Right ventricle myocardium superior (tissue), 1 donor: ENCODE data around the gene FSHR. TPM values are rescaled to one million over a fixed set of nuclear protein-coding genes. Genes with fewer than 3 reads are reported as not detected.

Source experiments
- ATAC-seq: fragments of 200-7000 bp; cut with Tn5 transposase; one replicate; pipeline ENCODE4 v1.9.1; 2020; ENCODE audit warnings: mild to moderate bottlenecking; ENCODE audit not compliant: poor library complexity
- DNase-seq: peaks from one replicate; pipeline ENCODE4 v3.0.0-alpha.2; 2020
- intact Hi-C: fragments of 100-400 bp; cut with DNase I; formaldehyde crosslinking; loops from one replicate; pipeline ENCODE4 v1.11.2; 2022
- total RNA-seq: library from RNA; stranded (reverse); fragmentation: NEBNext Ultra II Directional; extraction: Animal tissue kit (Norgen Biotek cat#: 25700); gene quantifications from one replicate; pipeline ENCODE4 v1.2.1, GENCODE V29; 2021
- donor health status: DM: no; HTN: yes; CAD: no; lungs with severe emphysema.

The FSHR gene
- total RNA-seq, 1 donor from 2014 or later = 0.46 TPM

DNA sequence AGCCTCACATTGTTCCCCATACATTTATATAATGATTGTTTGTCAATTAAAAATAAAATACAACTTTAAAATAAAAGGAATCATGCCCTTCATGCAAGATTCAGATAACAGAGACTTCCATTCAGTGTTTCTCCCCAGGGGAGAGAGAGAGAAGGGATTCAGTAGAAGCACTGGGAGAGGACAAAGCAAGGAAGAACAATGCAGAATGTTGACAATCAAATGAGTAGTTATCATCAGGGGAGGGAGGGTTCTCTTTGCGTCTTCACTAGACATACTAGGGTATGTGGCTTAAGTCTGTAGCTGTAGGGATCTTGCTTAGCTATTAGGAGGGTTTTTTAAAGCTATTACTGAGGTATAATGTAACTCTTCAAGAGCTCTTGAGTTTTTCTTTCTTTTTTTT is 30.7 kb downstream of the FSHR start:
- no peak for DNase-seq
- intact Hi-C loops = no loop called here
- ATAC-seq = no peak

DNA sequence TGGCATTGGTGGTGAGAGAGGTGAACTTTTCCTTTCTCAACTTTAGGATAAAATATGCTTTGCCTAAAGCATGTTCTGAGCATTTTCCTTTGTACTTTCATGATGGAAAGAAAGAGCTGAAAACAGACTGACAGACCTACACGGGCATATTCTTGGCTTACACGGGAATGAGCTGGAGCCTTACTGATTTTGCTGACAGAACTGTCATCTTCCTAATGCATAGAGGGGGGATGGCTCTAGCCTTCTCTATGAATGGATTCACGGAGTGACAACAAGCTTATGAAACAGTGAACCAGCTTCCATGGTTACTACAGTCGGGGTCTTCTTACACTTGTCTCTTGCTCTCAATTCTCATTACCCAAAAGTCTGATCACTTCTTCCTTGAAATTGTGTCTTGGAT is 32.2 kb downstream of the FSHR start:
- intact Hi-C loops = no loop called here
- DNase-seq (no peak), ATAC-seq (no peak)

DNA sequence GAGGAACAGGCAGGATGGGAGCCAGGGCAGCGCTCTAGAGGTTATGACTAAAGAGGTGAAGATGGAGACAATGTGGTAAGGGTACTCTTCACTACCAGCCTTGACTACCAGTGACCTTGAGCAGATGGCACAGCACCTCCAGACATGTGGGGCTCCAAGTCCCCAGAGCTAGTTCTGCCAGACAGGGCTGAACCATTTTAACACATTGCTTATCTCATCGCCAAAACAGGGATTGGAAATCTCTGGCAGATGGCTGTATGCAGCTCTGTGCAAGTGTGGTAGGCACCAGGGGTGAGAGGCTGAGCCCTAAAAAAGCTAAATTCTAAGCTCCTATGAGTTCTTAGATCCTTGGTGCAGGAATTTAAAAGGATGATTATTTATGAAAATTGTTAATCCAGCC is 41.3 kb downstream of the FSHR start:
- intact Hi-C loops = no loop called here
- DNase-seq (no peak), ATAC-seq (no peak)

DNA sequence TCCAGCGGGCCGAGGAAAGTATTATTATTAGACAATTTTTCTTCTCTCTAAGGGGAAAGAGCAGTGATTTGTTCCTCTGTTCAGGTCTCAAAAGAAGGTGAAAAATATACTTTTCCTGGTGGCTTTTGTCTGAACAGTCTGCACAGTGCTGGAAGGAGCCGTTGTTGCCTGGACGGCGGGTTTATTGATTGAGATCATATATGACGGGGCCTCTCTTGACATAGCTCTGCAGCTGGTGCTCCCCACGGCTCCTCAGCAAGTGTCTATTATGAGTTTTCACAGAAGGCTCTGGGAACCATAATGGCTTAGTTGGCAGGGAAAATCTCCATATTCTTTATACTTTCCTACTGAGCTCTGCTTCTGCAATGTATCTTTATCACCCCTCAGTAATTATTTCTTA is 42.9 kb downstream of the FSHR start:
- DNase-seq = no peak
- intact Hi-C loops = no loop called here
- no peak for ATAC-seq

DNA sequence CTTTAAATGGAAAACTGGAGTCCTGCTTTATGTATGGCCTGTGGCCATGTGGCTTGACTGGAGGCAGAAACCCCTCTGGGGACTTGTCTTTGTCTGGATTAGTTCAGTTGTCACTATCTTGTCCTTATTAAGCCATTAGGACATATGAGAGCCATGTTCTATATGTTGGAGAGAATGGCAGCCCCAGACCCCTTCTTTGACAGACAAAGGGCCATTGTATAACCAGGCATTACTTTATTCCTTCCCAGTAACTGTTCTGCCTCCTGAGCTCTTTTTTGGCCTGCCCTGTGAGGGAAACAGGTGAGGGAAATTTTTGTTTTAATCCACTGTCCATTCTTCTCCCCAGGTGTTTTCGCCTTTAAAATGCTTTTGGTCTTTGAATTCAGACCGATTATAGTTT is 43.3 kb downstream of the FSHR start:
- no peak for DNase-seq
- no peak for ATAC-seq
- intact Hi-C loops = no loop called here

DNA sequence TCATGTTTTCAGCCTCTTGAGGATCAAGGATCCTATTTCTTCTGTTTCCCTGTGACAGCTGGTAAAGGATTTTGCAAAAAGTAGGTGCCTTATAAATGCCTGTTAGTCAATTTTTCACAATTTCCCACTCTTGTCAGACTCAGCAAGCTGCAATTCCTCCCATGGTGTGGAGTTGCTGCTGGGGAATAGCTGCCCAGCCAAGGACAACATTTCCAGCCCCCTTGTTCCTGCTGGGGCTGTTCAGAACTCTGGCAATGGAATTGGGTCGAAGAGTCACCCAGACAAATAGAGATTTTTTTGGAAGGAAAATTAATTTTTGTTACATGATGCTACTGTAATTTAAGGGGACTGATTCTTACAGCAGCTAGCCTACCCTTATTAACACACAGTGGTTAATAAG is 43.7 kb downstream of the FSHR start:
- ATAC-seq (no peak), DNase-seq (no peak)
- intact Hi-C loops = no loop called here

DNA sequence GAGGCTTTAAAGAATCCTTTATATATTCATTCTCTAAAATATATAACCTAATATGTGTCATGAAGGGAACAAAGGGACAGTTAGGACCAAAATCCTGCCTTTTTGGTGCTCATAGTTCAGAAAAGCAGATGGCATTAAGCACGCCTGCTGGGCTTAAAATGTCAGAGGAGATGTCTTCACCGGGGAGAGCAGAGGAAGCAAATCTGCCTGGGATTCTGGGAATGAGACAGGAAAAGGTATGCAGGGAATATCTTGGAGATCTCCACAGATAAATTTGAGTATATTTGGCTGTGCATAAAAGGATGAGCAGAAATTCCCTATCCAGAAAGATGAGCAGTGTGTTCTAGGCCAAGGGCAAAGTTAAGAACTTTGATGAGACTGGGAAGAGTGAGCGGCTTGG is 45.5 kb downstream of the FSHR start:
- ATAC-seq (no peak), DNase-seq (no peak)
- intact Hi-C loops = no loop called here

DNA sequence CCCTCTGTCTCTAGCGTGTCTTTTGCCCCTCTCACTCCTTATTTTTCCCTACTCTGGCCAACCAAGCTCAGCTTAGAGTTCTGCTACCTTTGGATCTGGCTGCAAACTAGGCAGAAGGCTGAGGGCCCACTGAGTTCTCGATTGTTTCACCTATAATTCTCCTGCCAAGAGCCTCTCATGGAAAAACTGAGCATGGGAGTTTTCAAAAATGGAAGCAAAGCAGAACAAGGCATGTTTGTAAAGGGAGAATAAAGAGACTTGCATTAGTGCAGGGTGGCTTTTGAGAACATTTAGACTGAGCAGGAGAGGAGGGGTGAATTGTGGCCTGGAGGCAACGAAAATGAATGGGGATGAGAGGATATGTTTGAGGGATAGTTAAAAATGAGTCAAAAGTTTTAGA is 45.9 kb downstream of the FSHR start:
- DNase-seq (no peak), ATAC-seq (no peak)
- intact Hi-C loops = no loop called here

DNA sequence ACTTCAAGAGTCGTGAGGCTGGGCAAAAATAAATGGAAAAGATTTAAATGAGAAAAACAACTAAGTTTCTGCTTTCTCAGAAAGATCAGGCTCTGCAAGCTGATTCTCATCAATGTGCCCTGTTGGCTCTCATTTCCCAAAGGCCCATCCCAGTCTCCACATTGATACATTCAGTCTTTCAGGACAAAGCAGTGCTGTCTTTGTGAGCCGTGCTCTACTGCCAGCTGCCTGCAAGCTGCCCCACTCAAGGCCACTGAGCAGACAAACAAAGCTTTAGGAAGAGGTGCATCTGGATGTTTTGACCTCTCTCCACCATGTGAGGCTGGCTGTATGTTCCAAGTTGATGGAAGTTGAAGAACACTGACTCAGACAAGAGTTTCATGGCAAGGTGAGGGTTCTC is 48.8 kb downstream of the FSHR start:
- ATAC-seq = no peak
- intact Hi-C loops = no loop called here

DNA sequence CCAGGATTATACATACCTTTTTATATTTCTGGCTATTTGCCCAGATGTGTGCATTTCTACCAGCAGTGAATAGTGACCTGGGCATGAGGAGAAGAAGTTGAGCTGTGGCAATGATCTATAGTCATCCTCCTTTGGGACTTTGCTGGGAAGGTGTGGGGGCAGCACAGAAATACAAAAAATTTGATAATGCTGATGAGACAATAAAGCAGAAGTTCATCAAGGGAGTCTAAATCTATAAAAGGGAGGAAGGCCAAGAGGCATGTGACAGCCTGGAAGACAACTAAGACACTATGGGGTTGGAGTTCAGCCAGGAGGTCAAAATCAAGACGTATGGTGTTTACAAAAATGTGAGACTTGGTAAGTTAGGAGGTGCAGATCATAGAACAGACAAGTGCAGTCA is 52.2 kb downstream of the FSHR start:
- ATAC-seq = no peak
- no peak for DNase-seq
- intact Hi-C loops = no loop called here

More for the DNA sequence above, 48.8 kb downstream of the FSHR start:
- no peak for DNase-seq

DNA sequence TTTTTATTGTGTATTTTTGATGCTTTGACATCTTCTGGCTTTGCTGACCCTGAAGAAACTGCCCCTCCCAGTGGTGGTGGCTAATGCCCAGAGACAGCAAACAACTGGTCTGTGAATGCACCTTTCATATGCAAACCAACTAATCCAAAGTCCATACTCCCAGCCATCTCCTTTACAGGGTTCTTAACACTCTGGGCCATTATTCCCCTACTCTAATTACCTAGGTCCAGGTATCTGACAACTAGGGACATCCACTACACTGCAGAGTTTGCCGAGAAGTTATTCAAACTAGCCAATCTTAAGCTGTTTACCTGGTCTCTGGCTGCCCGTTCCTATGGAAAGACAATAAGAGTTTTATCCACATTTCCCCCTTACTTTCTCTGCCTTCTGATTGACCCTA is 73.6 kb downstream of the FSHR start:
- intact Hi-C loops = no loop called here
- DNase-seq = no peak
- no peak for ATAC-seq

DNA sequence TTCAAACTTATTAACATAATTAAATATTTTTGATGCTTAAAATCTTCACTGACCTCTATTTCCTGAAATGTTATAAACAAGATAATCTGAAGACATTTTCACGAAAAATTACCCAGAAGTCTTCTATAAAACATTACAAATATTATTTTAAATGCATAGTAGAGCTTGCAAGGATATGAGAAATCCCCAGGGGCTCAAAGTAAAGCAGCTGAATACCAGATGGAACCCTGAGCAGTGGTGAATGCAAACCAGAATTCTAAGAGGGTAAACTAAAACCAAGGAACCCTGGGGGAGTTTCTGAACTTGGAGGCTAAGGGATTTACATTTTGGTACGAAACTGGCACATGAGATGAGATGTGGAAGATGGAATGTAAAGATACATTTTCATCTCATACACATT is 83.6 kb downstream of the FSHR start:
- intact Hi-C loops = no loop called here
- no peak for ATAC-seq
- DNase-seq = no peak

DNA sequence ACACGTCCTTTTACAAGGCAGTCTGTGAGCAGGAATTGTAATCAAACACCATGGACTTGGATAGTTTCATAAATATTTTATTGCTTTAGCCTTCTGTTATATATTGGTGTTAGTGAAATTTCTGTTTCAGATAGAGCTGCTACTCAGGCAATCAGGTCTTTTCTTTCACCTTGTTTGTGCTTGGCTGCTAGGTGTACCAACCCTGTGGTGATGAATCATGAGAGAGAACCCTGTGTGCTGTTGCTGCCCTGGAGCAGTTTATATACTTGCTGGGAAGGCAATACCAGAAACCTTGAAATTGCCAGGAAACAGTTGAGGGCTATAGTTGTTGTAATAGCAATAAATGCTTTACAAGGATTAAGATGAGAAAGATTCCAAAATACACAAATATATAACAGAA is 84.5 kb downstream of the FSHR start:
- intact Hi-C loops = no loop called here
- ATAC-seq (no peak), DNase-seq (no peak)

DNA sequence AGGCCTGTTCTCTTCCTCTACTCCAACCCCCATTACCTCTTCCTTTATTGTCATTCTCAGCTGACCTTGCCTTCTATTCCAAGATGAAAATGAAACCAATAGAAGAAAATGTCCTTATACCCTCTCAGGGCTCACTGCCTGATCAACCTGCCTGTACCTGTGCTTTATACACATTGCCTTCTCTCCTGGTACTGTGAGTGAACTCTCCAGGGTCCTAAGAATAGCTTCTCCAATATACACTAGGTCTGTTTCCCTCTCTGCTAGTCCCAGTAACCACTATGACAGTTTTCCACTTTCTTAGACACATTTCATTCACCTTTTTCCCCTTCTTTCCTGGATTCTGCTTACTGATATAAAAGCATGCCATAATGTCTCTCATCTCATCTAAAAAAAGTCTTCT is 85.7 kb downstream of the FSHR start:
- DNase-seq = no peak

DNA sequence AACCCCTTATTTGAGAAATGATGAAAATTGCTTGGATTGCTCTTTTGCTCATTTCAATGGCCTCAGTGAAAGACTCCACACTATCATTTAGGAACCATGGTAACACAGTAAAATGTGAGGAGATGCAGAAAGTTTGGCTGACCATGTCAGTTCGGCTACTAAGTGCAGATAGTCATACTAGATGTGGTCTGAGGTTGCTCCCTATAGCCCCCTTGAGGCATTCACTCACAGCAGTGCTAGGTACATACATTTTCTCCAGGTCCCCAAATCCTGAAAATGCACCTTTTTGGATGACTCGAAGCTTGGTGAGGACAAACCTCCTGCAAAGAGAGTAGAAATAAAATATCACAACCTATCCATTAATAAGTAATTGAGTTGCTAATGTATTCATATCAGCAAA is 86.3 kb downstream of the FSHR start:
- intact Hi-C loops = no loop called here
- DNase-seq (no peak), ATAC-seq (no peak)

More for the DNA sequence above, 85.7 kb downstream of the FSHR start:
- intact Hi-C loops = no loop called here
- no peak for ATAC-seq

DNA sequence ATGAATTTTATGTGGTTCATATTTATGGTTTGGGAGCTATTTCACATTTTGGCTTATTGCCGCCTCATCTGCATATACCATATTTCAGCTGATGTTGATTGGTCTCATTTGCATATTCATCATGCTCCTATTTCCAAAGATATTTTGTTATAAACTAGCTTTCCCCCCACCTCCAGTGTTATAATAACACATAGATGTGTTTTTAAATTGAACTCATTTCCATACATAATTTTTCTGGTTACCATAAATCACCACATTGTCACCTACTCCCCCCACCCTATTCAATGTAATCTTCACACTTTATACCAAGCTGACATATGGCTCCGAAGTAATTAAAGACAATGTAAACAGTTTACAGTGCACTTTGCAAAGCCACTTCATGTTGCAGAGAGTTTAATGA is 101.2 kb downstream of the FSHR start:
- ATAC-seq = no peak
- DNase-seq = no peak
- intact Hi-C loops = no loop called here

DNA sequence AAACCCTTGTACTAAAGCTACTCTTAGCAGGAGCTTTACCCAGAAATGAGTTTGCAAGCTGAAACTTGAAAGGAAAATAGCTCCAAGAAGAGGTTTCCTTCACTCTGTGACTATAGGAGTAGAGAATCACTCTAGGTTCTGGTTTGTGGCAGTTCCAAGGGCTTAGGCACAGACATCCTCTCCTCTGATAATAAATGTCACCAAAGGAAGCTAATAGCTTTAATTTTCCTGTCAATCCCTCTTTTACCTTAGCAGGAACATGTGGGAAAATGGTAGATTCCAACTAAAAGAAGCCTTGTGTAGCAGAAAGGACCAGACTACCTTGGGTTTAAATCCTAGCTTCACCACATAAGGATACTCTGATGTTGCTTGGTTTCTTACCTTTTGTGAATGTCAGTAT is 104.0 kb downstream of the FSHR start:
- intact Hi-C loops = no loop called here
- ATAC-seq = no peak

DNA sequence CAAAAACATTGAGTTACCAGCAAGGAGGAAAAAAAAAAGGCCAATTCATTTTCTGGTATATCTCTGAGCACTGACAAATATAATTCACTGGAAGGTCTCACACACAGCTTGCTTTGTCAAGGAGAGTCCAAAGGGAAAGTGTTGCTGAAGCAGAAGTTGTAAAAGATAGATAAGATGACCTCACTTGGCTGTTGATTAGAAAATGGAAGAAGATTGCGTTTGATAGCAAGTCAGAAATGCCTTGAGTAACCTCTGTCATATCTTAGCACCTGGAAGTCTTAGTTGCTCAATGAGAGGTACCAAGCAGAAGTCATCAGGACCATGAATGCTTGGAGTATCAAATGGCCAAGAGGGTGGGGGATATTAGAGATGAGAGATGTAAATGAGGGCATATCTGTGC is 105.2 kb downstream of the FSHR start:
- intact Hi-C loops = no loop called here
- no peak for DNase-seq
- no peak for ATAC-seq

More for the DNA sequence above, 104.0 kb downstream of the FSHR start:
- DNase-seq = no peak

DNA sequence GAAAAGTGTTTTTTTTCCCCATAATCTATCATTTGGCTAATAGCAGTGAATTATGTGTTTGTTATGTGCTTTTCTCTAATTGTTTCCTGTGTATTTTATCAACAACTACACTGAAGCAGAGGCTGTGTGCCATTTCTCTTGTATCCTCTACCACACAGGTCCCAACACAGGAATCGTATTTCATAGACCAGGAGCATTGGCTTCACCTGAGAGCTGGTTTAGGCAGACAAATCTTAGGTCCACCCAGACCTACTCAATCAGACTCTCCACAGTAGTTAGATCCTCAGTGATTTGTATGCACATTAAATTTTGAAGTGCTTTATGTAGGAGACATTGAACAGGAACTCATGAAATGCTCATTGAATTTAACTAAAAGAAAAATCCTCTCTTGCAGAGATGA is 109.2 kb downstream of the FSHR start:
- no peak for DNase-seq
- intact Hi-C loops = no loop called here
- no peak for ATAC-seq

DNA sequence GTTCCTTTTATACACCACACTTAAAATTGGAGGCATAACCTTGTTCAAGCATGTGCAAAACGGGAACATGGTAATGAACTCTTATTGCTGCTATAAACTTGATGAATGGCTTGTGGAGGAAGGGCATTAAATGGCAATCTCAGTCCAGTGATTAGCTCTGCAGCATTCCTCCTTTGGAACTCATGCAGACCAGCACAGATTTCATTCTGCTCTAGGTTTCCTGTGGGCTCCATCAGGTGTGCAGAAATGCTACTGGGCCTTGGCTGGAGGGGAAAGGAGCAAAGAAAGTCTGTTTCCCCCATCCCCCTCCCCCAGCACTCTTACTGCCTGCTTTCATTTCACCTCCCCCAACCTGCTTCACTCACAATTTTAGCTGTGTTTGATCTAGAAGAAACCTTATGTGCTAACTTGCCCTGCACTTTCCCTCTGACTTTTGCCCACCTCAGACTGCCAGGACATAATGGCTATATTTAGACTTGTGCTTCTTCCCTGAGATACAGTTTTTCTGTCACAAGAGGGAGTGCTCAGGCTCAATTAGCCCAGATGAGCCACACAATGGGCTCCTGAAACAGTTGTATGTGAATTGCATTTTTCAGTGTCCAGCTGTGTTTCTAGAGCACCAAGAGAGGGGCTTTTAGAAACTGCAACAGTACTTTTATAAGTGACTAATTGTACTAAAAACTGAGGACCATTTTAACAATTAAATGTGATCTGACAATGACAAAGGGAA is 109.8 kb downstream of the FSHR start:
- peak; percentile 89 for ATAC-seq
- no peak for DNase-seq
- intact Hi-C loops = no loop called here

DNA sequence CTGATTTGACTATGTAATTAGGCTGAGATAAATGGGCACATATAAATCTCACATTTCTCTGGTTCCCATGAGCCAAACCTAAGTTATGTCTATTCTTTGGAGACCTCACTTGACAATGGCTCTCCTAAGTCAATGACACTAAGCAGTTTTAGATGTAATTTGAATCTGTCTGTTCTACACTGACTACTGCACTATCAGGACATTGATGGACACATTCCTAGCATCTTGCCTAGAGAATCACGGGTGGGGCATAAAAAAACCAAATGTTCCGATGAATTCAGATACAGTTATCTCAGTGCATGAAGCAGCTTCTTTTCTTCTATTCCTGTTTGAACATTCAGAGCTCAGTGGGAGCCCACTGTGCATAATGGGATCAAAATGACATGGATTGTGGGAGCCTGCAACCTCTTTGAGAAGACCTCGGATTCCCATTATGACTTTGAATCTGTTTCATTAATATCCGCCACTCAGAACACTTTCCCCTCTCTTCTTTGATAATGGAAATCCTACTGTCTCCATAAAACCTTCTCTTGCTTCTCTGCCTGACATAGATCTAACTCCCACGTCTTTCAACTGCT is 110.8 kb downstream of the FSHR start:
- intact Hi-C loops = no loop called here

More for the DNA sequence above, 110.8 kb downstream of the FSHR start:
- DNase-seq = no peak
- ATAC-seq = no peak
